Lung (tissue), 12 donors: ENCODE results near the gene PIH1D1. TPM values are rescaled to one million over a fixed set of nuclear protein-coding genes. Genes with fewer than 3 reads are reported as not detected.

Experiments
- ATAC-seq: fragments of 200-7000 bp; cut with Tn5 transposase; one replicate; pipeline ENCODE4 v1.9.1; 2020; ENCODE audit warnings: moderate number of reproducible peaks; ENCODE audit not compliant: insufficient read depth, low FRiP score
- DNase-seq, 3 donors: peaks; one replicate each; pipeline ENCODE4 v3.0.0-alpha.2; 2013 to 2017
- H3K27ac ChIP-seq, 2 donors: one replicate each; pipeline ENCODE4 v1.5.1; 2013; ENCODE audit warnings: mild to moderate bottlenecking in 2 of 2, moderate library complexity in 2 of 2, control low read depth in 1 of 2, inconsistent platforms in 1 of 2, low read depth in 1 of 2, low read length in 1 of 2
- H3K27me3 ChIP-seq, 3 donors: one replicate each; pipeline ENCODE4 v1.5.1; 2013; ENCODE audit warnings: low read length in 2 of 3; ENCODE audit not compliant: control insufficient read depth in 3 of 3, insufficient read depth in 3 of 3
- H3K36me3 ChIP-seq, 4 donors: one replicate each; pipeline ENCODE4 v1.5.1; 2013; ENCODE audit warnings: low read length in 4 of 4, mild to moderate bottlenecking in 1 of 4, moderate library complexity in 1 of 4; ENCODE audit not compliant: control insufficient read depth in 4 of 4, insufficient read depth in 4 of 4
- H3K4me1 ChIP-seq, 5 donors: one replicate each; pipeline ENCODE4 v1.5.1; 2013; ENCODE audit warnings: low read length in 5 of 5, mild to moderate bottlenecking in 2 of 5, moderate library complexity in 1 of 5; ENCODE audit not compliant: control insufficient read depth in 5 of 5, insufficient read depth in 5 of 5
- H3K4me3 ChIP-seq: one replicate; pipeline ENCODE4 v1.5.1; 2013; ENCODE audit warnings: mild to moderate bottlenecking, control low read depth, moderate library complexity
- H3K9ac ChIP-seq, 2 donors: one replicate each; pipeline ENCODE4 v1.5.1; 2013; ENCODE audit warnings: low read length in 2 of 2, control low read depth in 1 of 2; ENCODE audit not compliant: insufficient read depth in 1 of 2
- H3K9me3 ChIP-seq, 4 donors: one replicate each; pipeline ENCODE4 v1.5.1; 2013; ENCODE audit warnings: low read length in 3 of 4, mild to moderate bottlenecking in 1 of 4, moderate library complexity in 1 of 4; ENCODE audit not compliant: control insufficient read depth in 4 of 4, insufficient read depth in 3 of 4
- CTCF ChIP-seq: IDR thresholded peaks from 2 replicates; pipeline ENCODE4 v1.5.1; 2012; ENCODE audit warnings: mild to moderate bottlenecking; ENCODE audit errors: control extremely low read depth, extremely low read depth
- WGBS, 2 donors: extraction: QIAGEN DNeasy Blood & Tissue Kit; methylation state at CpG; one replicate each; pipeline ENCODE4 v1.1.7; 2013; 5-methylcytosine and 5-hydroxymethylcytosine counted together
- polyA plus RNA-seq, 2 donors: library from polyadenylated mRNA; stranded (reverse); fragments of 200-250 nt; gene quantifications; one replicate each; pipeline ENCODE4 v1.2.1, GENCODE V29; 2013
- total RNA-seq, 2 donors: library from RNA; depleted of rRNA in 1 of 2; stranded (reverse); fragments of >200 nt in 1 of 2; gene quantifications; one replicate each; pipeline ENCODE4 v1.2.1, GENCODE V29; 2014 to 2021
- donor health status: control.
- donor health status: control.
- donor health status: Bipolar disorder and iron deficiency.
- donor health status: healthy.
- donor health status: DM: yes; HTN: yes; CAD: no.

PIH1D1 gene
- total and polyA plus RNA-seq, 4 donors: 63.7 to 66.6 (median 65.8) TPM

GRCh38 chr19:49441960-49442350 is 9.7 kb downstream of the PIH1D1 start:
- no peaks in the 10 kb centered on the region for H3K9me3 ChIP-seq
- H3K27me3 ChIP-seq: peaks cover 0 to 55% (median 50%) of the 10 kb centered on the region in 3 donors
- no peak for DNase-seq
- H3K9ac ChIP-seq: no peak overlapping the region
- ATAC-seq: no peak
- peaks cover 0 to 3% (median 0%) of the 10 kb centered on the region in 5 donors for H3K4me1 ChIP-seq
- no peak overlapping the region for H3K27ac ChIP-seq
- 23 to 32% methylated on average over 14 of the region's 14 CpGs for WGBS, 2 donors
- TF ChIP-seq CTCF: no peak
- H3K36me3 ChIP-seq: peaks cover 0 to 6% (median 1%) of the 10 kb centered on the region in 4 donors
- H3K4me3 ChIP-seq: no peak overlapping the region

- Histone ChIP-seq H3K9ac (no peak within 1 kb of the TSS), H3K4me3 (no peak within 1 kb of the TSS), H3K36me3 (peaks cover 0 to 2% (median 0%) of the 10 kb centered on the region in 4 donors), H3K27me3 (peaks cover 0 to 61% (median 56%) of the 10 kb centered on the region in 3 donors), H3K4me1 (peaks cover 0 to 5% (median 0%) of the 10 kb centered on the region in 5 donors), H3K9me3 (peaks cover 0 to under 1% (median 0%) of the 10 kb centered on the region in 4 donors), H3K27ac (no peak within 1 kb of the TSS)
- WGBS, 2 donors: 3 to 7% methylated on average over 28 to 56 of the region's 56 CpGs
- DNase-seq (no peak), ATAC-seq (no peak)
- TF ChIP-seq CTCF: no peak
Observed at GRCh38 chr19:49441210-49441959, 10.2 kb downstream of the PIH1D1 start, which contains the start of gene SLC17A7. TSS of gene SLC17A7 (minus strand) at chr19:49441527. CDS start at chr19:49441379, 148 bp downstream.

- H3K9me3 ChIP-seq: peaks cover 0 to 3% (median 0%) of the 10 kb centered on the region in 4 donors
Observed at GRCh38 chr19:49440439-49441209, 11.0 kb downstream of the PIH1D1 start.

More at GRCh38 chr19:49440439-49441209, 11.0 kb downstream of the PIH1D1 start:
- Histone ChIP-seq H3K27me3 (peaks cover 0 to 68% (median 63%) of the 10 kb centered on the region in 3 donors), H3K4me1 (peaks cover 0 to 5% (median 0%) of the 10 kb centered on the region in 5 donors), H3K36me3 (no peaks in the 10 kb centered on the region), H3K27ac (no peak overlapping the region), H3K9ac (no peak overlapping the region), H3K4me3 (no peak overlapping the region)
- 33 to 38% methylated on average over 19 of the region's 19 CpGs for WGBS, 2 donors
- ATAC-seq (no peak), DNase-seq (no peak)
- no peak for TF ChIP-seq CTCF
